ENCODE results near the gene RABL2B. TPM values are rescaled to one million over a fixed set of nuclear protein-coding genes. Genes with fewer than 3 reads are reported as not detected.

The RABL2B gene
- total RNA-seq, 2 donors from 2014 or later, result 35.4 to 35.5 TPM

- H3K4me3 ChIP-seq (ENCODE audit: low read length), result no peak overlapping the region
- peaks cover 47% of the 10 kb centered on the region for H3K27me3 Mint-ChIP-seq (ENCODE audit: insufficient read depth)
- H3K36me3 Mint-ChIP-seq (ENCODE audit: low read depth), result peaks cover 17% of the 10 kb centered on the region
These were observed 58.8 kb downstream of the RABL2B start for GRCh38 chr22:50724616-50725015.

GRCh38 chr22:50723991-50724390 is 59.4 kb downstream of the RABL2B start:
- Histone ChIP-seq H3K9me3 (ENCODE audit: control insufficient read depth, low read length) (no peaks in the 10 kb centered on the region), H3K4me3 (ENCODE audit: low read length) (no peak overlapping the region), H3K4me1 (ENCODE audit: control insufficient read depth, insufficient read depth, low read length) (no peaks in the 10 kb centered on the region), H3K36me3 (ENCODE audit: control insufficient read depth, insufficient read depth, low read length) (peaks cover 5% of the 10 kb centered on the region), H3K27me3 (ENCODE audit: control insufficient read depth, insufficient read depth, low read length, poor library complexity, severe bottlenecking) (peaks cover 36% of the 10 kb centered on the region), H3K9ac (ENCODE audit: extremely low read depth, low read length, poor library complexity, severe bottlenecking) (no peak overlapping the region), H3K27ac (ENCODE audit: low read depth, low read length) (no peak overlapping the region)
- TF ChIP-seq CTCF (conservative IDR thresholded peaks at IDR 0.05), result no peak
- 85 to 86% methylated on average over 4 to 7 of the region's 7 CpGs for WGBS, 2 experiments (ENCODE audit: insufficient coverage in 1 of 2, insufficient read length in 1 of 2)
- Mint-ChIP-seq H3K4me1 (no peaks in the 10 kb centered on the region), H3K27ac (no peak overlapping the region), H3K27me3 (ENCODE audit: insufficient read depth) (peaks cover 50% of the 10 kb centered on the region), H3K9me3 (no peaks in the 10 kb centered on the region), H3K36me3 (ENCODE audit: low read depth) (peaks cover 17% of the 10 kb centered on the region), H3K4me3 (no peak overlapping the region)
- no peak for DNase-seq

More at GRCh38 chr22:50724616-50725015, 58.8 kb downstream of the RABL2B start:
- Mint-ChIP-seq H3K27ac (no peak overlapping the region), H3K4me3 (no peak overlapping the region), H3K9me3 (no peaks in the 10 kb centered on the region), H3K4me1 (no peaks in the 10 kb centered on the region)
- Histone ChIP-seq H3K9me3 (ENCODE audit: control insufficient read depth, low read length) (no peaks in the 10 kb centered on the region), H3K4me1 (ENCODE audit: control insufficient read depth, insufficient read depth, low read length) (no peaks in the 10 kb centered on the region), H3K27me3 (ENCODE audit: control insufficient read depth, insufficient read depth, low read length, poor library complexity, severe bottlenecking) (peaks cover 30% of the 10 kb centered on the region), H3K36me3 (ENCODE audit: control insufficient read depth, insufficient read depth, low read length) (peaks cover 5% of the 10 kb centered on the region), H3K27ac (ENCODE audit: low read depth, low read length) (no peak overlapping the region), H3K9ac (ENCODE audit: extremely low read depth, low read length, poor library complexity, severe bottlenecking) (no peak overlapping the region)
- TF ChIP-seq CTCF (conservative IDR thresholded peaks at IDR 0.05), result no peak
- DNase-seq, result no peak
- 95 to 96% methylated on average over 4 to 8 of the region's 8 CpGs for WGBS, 2 experiments (ENCODE audit: insufficient coverage in 1 of 2, insufficient read length in 1 of 2)

GRCh38 chr22:50722716-50723428 is 60.6 kb downstream of the RABL2B start:
- H3K27me3 ChIP-seq (ENCODE audit: control insufficient read depth, insufficient read depth, low read length, poor library complexity, severe bottlenecking), result peaks cover 47% of the 10 kb centered on the region
- H3K4me3 ChIP-seq (ENCODE audit: low read length), result no peak overlapping the region
- Mint-ChIP-seq H3K4me1 (no peaks in the 10 kb centered on the region), H3K27ac (no peak overlapping the region), H3K36me3 (ENCODE audit: low read depth) (peaks cover 17% of the 10 kb centered on the region), H3K4me3 (no peak overlapping the region), H3K27me3 (ENCODE audit: insufficient read depth) (peaks cover 58% of the 10 kb centered on the region), H3K9me3 (no peaks in the 10 kb centered on the region)
- no peaks in the 10 kb centered on the region for H3K4me1 ChIP-seq (ENCODE audit: control insufficient read depth, insufficient read depth, low read length)
- H3K27ac ChIP-seq (ENCODE audit: low read depth, low read length), result no peak overlapping the region
- H3K9ac ChIP-seq (ENCODE audit: extremely low read depth, low read length, poor library complexity, severe bottlenecking), result no peak overlapping the region
- H3K9me3 ChIP-seq (ENCODE audit: control insufficient read depth, low read length), result no peaks in the 10 kb centered on the region
- no peak for TF ChIP-seq CTCF (conservative IDR thresholded peaks at IDR 0.05)
- WGBS, 2 experiments (ENCODE audit: insufficient coverage in 1 of 2, insufficient read length in 1 of 2), result 92 to 93% methylated on average over 3 to 12 of the region's 12 CpGs
- peaks cover 5% of the 10 kb centered on the region for H3K36me3 ChIP-seq (ENCODE audit: control insufficient read depth, insufficient read depth, low read length)
- no peak for DNase-seq

Measured in endodermal cell (in vitro differentiated cells).